ENCODE data around the gene KLHL35. TPM values are rescaled to one million over a fixed set of nuclear protein-coding genes. Genes with fewer than 3 reads are reported as not detected.

KLHL35 gene
- total and polyA plus RNA-seq, 2 of the 4 experiments (the other 2 are of a cell fraction) = 1.6 to 3.3 TPM

DNA sequence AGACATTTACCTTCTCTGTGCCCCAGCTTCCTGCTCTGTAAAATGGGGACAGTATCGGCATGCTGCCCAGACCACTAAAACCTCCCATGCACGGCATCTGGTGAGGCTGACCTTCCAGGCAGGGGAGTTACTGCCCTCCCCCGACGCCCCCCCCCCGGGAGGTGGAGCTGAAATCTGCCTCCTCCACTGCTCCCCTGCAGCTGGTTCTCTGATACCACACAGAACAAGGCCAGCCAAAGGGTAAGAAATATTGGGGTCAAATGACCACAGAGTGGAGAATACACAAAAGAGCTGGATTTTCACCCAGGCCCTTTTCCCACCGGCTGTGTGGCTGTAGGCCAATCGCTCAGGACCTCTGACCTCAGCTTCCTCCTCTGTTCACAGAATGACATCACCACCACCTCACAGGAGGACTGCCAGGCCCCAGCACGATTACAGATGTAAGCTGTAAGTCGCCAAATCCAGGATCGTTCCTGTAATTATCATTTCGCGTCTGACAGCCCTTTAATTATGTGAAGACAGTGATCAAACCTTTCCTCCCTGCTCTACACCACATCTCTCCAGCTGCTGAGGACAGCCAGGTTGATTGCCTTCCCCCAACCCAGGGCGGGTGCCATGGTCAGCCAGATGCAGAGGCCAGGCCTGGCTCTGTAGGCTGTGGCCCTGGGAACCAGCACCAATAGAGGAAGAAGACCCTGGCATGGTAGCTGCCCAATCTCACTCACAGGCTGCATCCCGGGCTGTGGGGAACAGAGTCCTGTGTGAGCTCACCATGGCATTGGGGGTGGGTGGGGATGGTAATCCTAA, 35.7 kb upstream of the KLHL35 start:
- peak overlapping the region; percentile 73; the same call in 1 of the 2 replicates for H2AK5ac ChIP-seq (ENCODE audit: low read depth, low read length)
- no peak overlapping the region for H3K4me3 ChIP-seq (ENCODE audit: insufficient read depth, low read depth, low read length)
- no peaks in the 10 kb centered on the region for H3K79me1 ChIP-seq (ENCODE audit: low read depth in 1 of 2, low read length in 2 of 2)
- ATAC-seq (ENCODE audit: low read depth) (peak; percentile 69), DNase-seq (peak; percentile 93)
- TF ChIP-seq POLR2A (IDR thresholded peaks at IDR 0.05; ENCODE audit: low read depth, low read length) (no peak), CEBPB (IDR thresholded peaks at IDR 0.05; ENCODE audit: low read depth, low read length) (0 out of 2 replicates have a peak, but pooled peaks have one; percentile 8), MAFK (IDR thresholded peaks at IDR 0.05; ENCODE audit: low read depth, low read length) (no peak), MXI1 (IDR thresholded peaks at IDR 0.05; ENCODE audit: borderline replicate concordance, low read depth, low read length) (no peak), RFX5 (IDR thresholded peaks at IDR 0.05; ENCODE audit: low read depth, low read length) (no peak), SMC3 (IDR thresholded peaks at IDR 0.05; ENCODE audit: low read depth, low read length) (no peak), BHLHE40 (IDR thresholded peaks at IDR 0.05; ENCODE audit: low read depth, low read length) (0 out of 2 replicates have a peak, but pooled peaks have one; percentile 26)
- no peak overlapping the region for H2BK5ac ChIP-seq (ENCODE audit: low read depth, low read length, poor library complexity, severe bottlenecking)
- no peak overlapping the region for H3K56ac ChIP-seq (ENCODE audit: extremely low read depth, insufficient read depth, low read length)
- no peaks in the 10 kb centered on the region for H3K27me3 ChIP-seq (ENCODE audit: control insufficient read depth, insufficient read depth, low read length)
- H4K8ac ChIP-seq (ENCODE audit: low read depth in 2 of 2, low read length in 2 of 2) = peak overlapping the region; percentile 13 to 64; a peak in 2 of 4 replicates
- peak overlapping the region; percentile 51 for H4K5ac ChIP-seq (ENCODE audit: low read depth, low read length)
- no peaks in the 10 kb centered on the region for H3K9me3 ChIP-seq (ENCODE audit: control insufficient read depth, insufficient read depth, low read length)
- peaks cover 22% of the 10 kb centered on the region for H3K4me1 ChIP-seq (ENCODE audit: control insufficient read depth, insufficient read depth, low read length)
- 0 out of 2 replicates have a peak, but pooled peaks cover 8% of the 10 kb centered on the region for H3K9me1 ChIP-seq (ENCODE audit: insufficient read depth, low read length)
- intact Hi-C loops (cut with micrococcal nuclease) = loop anchor here (5.0 kb wide), 1 partner anchor 49 kb away; no protein-coding TSS in a partner anchor
- peak overlapping the region; percentile 35; the same call in 1 of the 2 replicates for H3K18ac ChIP-seq (ENCODE audit: low read depth, low read length)
- H3K27ac ChIP-seq (ENCODE audit: insufficient read depth, low read length) = no peak overlapping the region
- peak overlapping the region; percentile 12 for H2AK9ac ChIP-seq (replicated peaks; ENCODE audit: low read depth, low read length, poor library complexity)
- H2BK15ac ChIP-seq (ENCODE audit: low read depth, low read length) = 0 out of 3 replicates have a peak overlapping the region, but pooled peaks have one; percentile 5
- ChIA-PET CTCF (interaction anchor here (0.6 kb wide), 1 partner anchor 24 kb away, joined by 4 read pairs; no protein-coding TSS in a partner anchor), POLR2A (ENCODE audit: unreplicated experiment) (no interaction called here)
- H2BK120ac ChIP-seq (ENCODE audit: low read depth, low read length) = no peak overlapping the region
- no peak overlapping the region for H3K9ac ChIP-seq (ENCODE audit: low read depth, low read length)
- H3K14ac ChIP-seq (replicated peaks; ENCODE audit: low read depth, low read length) = 0 out of 2 replicates have a peak overlapping the region, but pooled peaks have one; percentile 48
- BruUV-seq (replicated peaks) = no TSS peak
- peak overlapping the region; percentile 27; the same call in 1 of the 2 replicates for H3K4me2 ChIP-seq (ENCODE audit: low read depth, low read length)
- H3K23ac ChIP-seq (ENCODE audit: low read depth, low read length) = no peak overlapping the region
- no CpG with 5 or more reads among the region's 14 CpGs for WGBS, 2 experiments (ENCODE audit: extremely low coverage in 2 of 2, insufficient read length in 1 of 2)
- dilution Hi-C loops (cut with HindIII; ENCODE audit: low sequenced_read_pairs, unreplicated experiment) = no loop called here
- H3K4ac ChIP-seq (ENCODE audit: low read depth, low read length) = peak overlapping the region; percentile 43; the same call in 1 of the 2 replicates
- in situ Hi-C loops (cut with MboI; ENCODE audit: low sequenced_read_pairs) = no loop called here
- peak overlapping the region; percentile 2; the same call in 1 of the 2 replicates for H4K91ac ChIP-seq (ENCODE audit: insufficient read depth, low read depth, low read length)
- H3K36me3 ChIP-seq (ENCODE audit: control insufficient read depth, insufficient read depth, low read length) = no peaks in the 10 kb centered on the region
- H4K20me1 ChIP-seq (ENCODE audit: insufficient read depth, low read length) = no peaks in the 10 kb centered on the region
- H2AFZ ChIP-seq (replicated peaks; ENCODE audit: low read length, poor library complexity) = peak overlapping the region; percentile 65
- H2BK20ac ChIP-seq (ENCODE audit: low read depth, low read length) = no peak overlapping the region

Data from IMR-90 (cell line).